Measurements from ENCODE around the gene C1QTNF9B. TPM values are rescaled to one million over a fixed set of nuclear protein-coding genes. Genes with fewer than 3 reads are reported as not detected.

The C1QTNF9B gene
- total RNA-seq, 2 donors from 2014 or later: 2.4 TPM; not detected in 1

- 32% methylated on average over 2 of the region's 2 CpGs for WGBS
- peaks cover 3% of the 10 kb centered on the region for H3K4me1 ChIP-seq (replicated peaks)
- H3K4me3 ChIP-seq: no peak overlapping the region
- TF ChIP-seq, protein P1, sequence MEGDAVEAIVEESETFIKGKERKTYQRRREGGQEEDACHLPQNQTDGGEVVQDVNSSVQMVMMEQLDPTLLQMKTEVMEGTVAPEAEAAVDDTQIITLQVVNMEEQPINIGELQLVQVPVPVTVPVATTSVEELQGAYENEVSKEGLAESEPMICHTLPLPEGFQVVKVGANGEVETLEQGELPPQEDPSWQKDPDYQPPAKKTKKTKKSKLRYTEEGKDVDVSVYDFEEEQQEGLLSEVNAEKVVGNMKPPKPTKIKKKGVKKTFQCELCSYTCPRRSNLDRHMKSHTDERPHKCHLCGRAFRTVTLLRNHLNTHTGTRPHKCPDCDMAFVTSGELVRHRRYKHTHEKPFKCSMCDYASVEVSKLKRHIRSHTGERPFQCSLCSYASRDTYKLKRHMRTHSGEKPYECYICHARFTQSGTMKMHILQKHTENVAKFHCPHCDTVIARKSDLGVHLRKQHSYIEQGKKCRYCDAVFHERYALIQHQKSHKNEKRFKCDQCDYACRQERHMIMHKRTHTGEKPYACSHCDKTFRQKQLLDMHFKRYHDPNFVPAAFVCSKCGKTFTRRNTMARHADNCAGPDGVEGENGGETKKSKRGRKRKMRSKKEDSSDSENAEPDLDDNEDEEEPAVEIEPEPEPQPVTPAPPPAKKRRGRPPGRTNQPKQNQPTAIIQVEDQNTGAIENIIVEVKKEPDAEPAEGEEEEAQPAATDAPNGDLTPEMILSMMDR (IDR thresholded peaks at IDR 0.05): no peak
- no peak for TF ChIP-seq POLR2AphosphoS5 (IDR thresholded peaks at IDR 0.05)
- TF ChIP-seq POLR2A (IDR thresholded peaks at IDR 0.05): no peak
- H3K27ac ChIP-seq: peak overlapping the region in 1 of 2 donors; percentile 33
- H3K36me3 ChIP-seq: no peaks in the 10 kb centered on the region
- H3K27me3 ChIP-seq (replicated peaks; ENCODE audit: insufficient read depth): no peaks in the 10 kb centered on the region
- intact Hi-C loops (cut with DNase I): no loop called here
- H3K9me3 ChIP-seq: no peaks in the 10 kb centered on the region
- DNase-seq (ENCODE audit: low spot score): no peak
These were observed 49.3 kb downstream of the C1QTNF9B start for GRCh38 chr13:23848019-23848418.

DNA sequence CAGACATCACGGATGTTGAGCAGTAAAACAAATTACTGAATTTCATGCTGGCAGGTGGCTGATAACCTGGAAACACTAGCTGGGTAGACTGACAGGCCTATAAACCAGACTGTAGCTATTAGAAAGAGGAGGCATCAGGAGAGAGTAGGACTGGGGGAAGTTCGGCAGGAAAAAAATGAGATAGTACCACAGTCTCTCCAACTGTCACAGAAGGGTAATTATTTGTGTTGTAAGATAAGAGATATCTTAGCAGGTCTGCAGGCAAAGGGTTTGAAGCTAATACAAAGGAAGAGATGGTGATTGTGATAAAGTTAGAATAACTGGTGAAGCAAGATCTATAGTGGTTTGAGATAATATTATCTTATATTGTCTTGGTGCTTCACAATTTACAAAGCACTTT is 49.8 kb downstream of the C1QTNF9B start:
- no peaks in the 10 kb centered on the region for H3K27me3 ChIP-seq (replicated peaks; ENCODE audit: insufficient read depth)
- intact Hi-C loops (cut with DNase I): no loop called here
- H3K4me3 ChIP-seq: no peak overlapping the region
- no peaks in the 10 kb centered on the region for H3K36me3 ChIP-seq
- WGBS: 77% methylated on average over 2 of the region's 2 CpGs
- H3K9me3 ChIP-seq: no peaks in the 10 kb centered on the region
- TF ChIP-seq, protein P1 (IDR thresholded peaks at IDR 0.05): no peak
- TF ChIP-seq POLR2AphosphoS5 (IDR thresholded peaks at IDR 0.05) (no peak), POLR2A (IDR thresholded peaks at IDR 0.05) (no peak)
- H3K4me1 ChIP-seq (replicated peaks): peaks cover 3% of the 10 kb centered on the region
- no peak for DNase-seq (ENCODE audit: low spot score)
- peak overlapping the region in 1 of 2 donors; percentile 33 for H3K27ac ChIP-seq

- TF ChIP-seq, protein P1 (IDR thresholded peaks at IDR 0.05): no peak
- TF ChIP-seq POLR2A (IDR thresholded peaks at IDR 0.05) (no peak), POLR2AphosphoS5 (IDR thresholded peaks at IDR 0.05) (no peak)
- intact Hi-C loops (cut with DNase I): no loop called here
These were observed 52.1 kb downstream of the C1QTNF9B start for GRCh38 chr13:23845105-23845725.

GRCh38 chr13:23844132-23844531 is 53.2 kb downstream of the C1QTNF9B start:
- 100% methylated on average over 2 of the region's 2 CpGs for WGBS

More at GRCh38 chr13:23845105-23845725, 52.1 kb downstream of the C1QTNF9B start:
- H3K9me3 ChIP-seq: no peaks in the 10 kb centered on the region
- no peak overlapping the region for H3K27ac ChIP-seq
- H3K27me3 ChIP-seq (replicated peaks; ENCODE audit: insufficient read depth): no peaks in the 10 kb centered on the region
- peaks cover 3% of the 10 kb centered on the region for H3K4me1 ChIP-seq (replicated peaks)
- 93% methylated on average over 5 of the region's 5 CpGs for WGBS
- no peak overlapping the region for H3K4me3 ChIP-seq
- H3K36me3 ChIP-seq: no peaks in the 10 kb centered on the region
- no peak for DNase-seq (ENCODE audit: low spot score)

More at GRCh38 chr13:23844132-23844531, 53.2 kb downstream of the C1QTNF9B start:
- intact Hi-C loops (cut with DNase I): no loop called here
- Histone ChIP-seq H3K36me3 (no peaks in the 10 kb centered on the region), H3K9me3 (no peaks in the 10 kb centered on the region), H3K4me1 (replicated peaks) (peaks cover 3% of the 10 kb centered on the region), H3K27ac (no peak overlapping the region), H3K4me3 (no peak overlapping the region), H3K27me3 (replicated peaks; ENCODE audit: insufficient read depth) (no peaks in the 10 kb centered on the region)
- no peak for TF ChIP-seq POLR2A (IDR thresholded peaks at IDR 0.05)
- TF ChIP-seq, protein P1 (IDR thresholded peaks at IDR 0.05): no peak
- no peak for TF ChIP-seq POLR2AphosphoS5 (IDR thresholded peaks at IDR 0.05)
- DNase-seq (ENCODE audit: low spot score): no peak
